Measurements from ENCODE around the gene ATP2B3.

The ATP2B3 gene

GRCh38 chrX:153530411-153531129 lies 13.1 kb downstream of the ATP2B3 start:
- Histone ChIP-seq H3K36me3 (ENCODE audit: insufficient read depth) (no peaks in the 10 kb centered on the region), H3K4me1 (ENCODE audit: low read depth, poor library complexity, severe bottlenecking) (no peaks in the 10 kb centered on the region), H3K9ac (no peak overlapping the region), H3K4me2 (no peak overlapping the region), H3K4me3 (IDR thresholded peaks at IDR 0.05; ENCODE audit: insufficient read depth, low read depth, low read length) (no peak overlapping the region), H3K79me2 (ENCODE audit: insufficient read depth, low read depth) (no peaks in the 10 kb centered on the region), H2AFZ (ENCODE audit: low read depth) (no peak overlapping the region), H3K27ac (no peak overlapping the region), H4K20me1 (ENCODE audit: insufficient read depth) (no peaks in the 10 kb centered on the region), H3K27me3 (ENCODE audit: insufficient read depth, low read depth) (peaks cover 16% of the 10 kb centered on the region; the same call in 1 of the 2 replicates)
- TF ChIP-seq CTCF (conservative IDR thresholded peaks at IDR 0.05; ENCODE audit: low read depth, low read length) = no peak

GRCh38 chrX:153533091-153533490 lies 15.6 kb downstream of the ATP2B3 start:
- no peaks in the 10 kb centered on the region for H3K79me2 ChIP-seq (ENCODE audit: insufficient read depth, low read depth)
- H2AFZ ChIP-seq (ENCODE audit: low read depth) = no peak overlapping the region
- H3K4me1 ChIP-seq (ENCODE audit: low read depth, poor library complexity, severe bottlenecking) = no peaks in the 10 kb centered on the region
- no peaks in the 10 kb centered on the region for H3K36me3 ChIP-seq (ENCODE audit: insufficient read depth)
- H3K9ac ChIP-seq = no peak overlapping the region
- no peak overlapping the region for H3K4me2 ChIP-seq
- H3K27me3 ChIP-seq (ENCODE audit: insufficient read depth, low read depth) = peaks cover 26% of the 10 kb centered on the region; the same call in 1 of the 2 replicates
- TF ChIP-seq CTCF (conservative IDR thresholded peaks at IDR 0.05; ENCODE audit: low read depth, low read length) = no peak
- H3K4me3 ChIP-seq (IDR thresholded peaks at IDR 0.05; ENCODE audit: insufficient read depth, low read depth, low read length) = no peak overlapping the region
- H3K27ac ChIP-seq = no peak overlapping the region
- no peaks in the 10 kb centered on the region for H4K20me1 ChIP-seq (ENCODE audit: insufficient read depth)

- no peak for TF ChIP-seq CTCF (conservative IDR thresholded peaks at IDR 0.05; ENCODE audit: low read depth, low read length)
- H3K79me2 ChIP-seq (ENCODE audit: insufficient read depth, low read depth) = no peaks in the 10 kb centered on the region
- peaks cover 48% of the 10 kb centered on the region; the same call in 1 of the 2 replicates for H3K27me3 ChIP-seq (ENCODE audit: insufficient read depth, low read depth)
- H2AFZ ChIP-seq (ENCODE audit: low read depth) = no peak overlapping the region
- no peaks in the 10 kb centered on the region for H3K36me3 ChIP-seq (ENCODE audit: insufficient read depth)
- no peak overlapping the region for H3K9ac ChIP-seq
- H3K4me3 ChIP-seq (IDR thresholded peaks at IDR 0.05; ENCODE audit: insufficient read depth, low read depth, low read length) = no peak overlapping the region
- no peaks in the 10 kb centered on the region for H4K20me1 ChIP-seq (ENCODE audit: insufficient read depth)
- H3K4me2 ChIP-seq = no peak overlapping the region
- no peak overlapping the region for H3K27ac ChIP-seq
- no peaks in the 10 kb centered on the region for H3K4me1 ChIP-seq (ENCODE audit: low read depth, poor library complexity, severe bottlenecking)
These were observed 19.6 kb downstream of the ATP2B3 start for GRCh38 chrX:153537080-153537479.

- H3K4me1 ChIP-seq (ENCODE audit: low read depth, poor library complexity, severe bottlenecking) = no peaks in the 10 kb centered on the region
- no peaks in the 10 kb centered on the region for H4K20me1 ChIP-seq (ENCODE audit: insufficient read depth)
- H3K9ac ChIP-seq = no peak overlapping the region
- H3K4me3 ChIP-seq (IDR thresholded peaks at IDR 0.05; ENCODE audit: insufficient read depth, low read depth, low read length) = no peak overlapping the region
- TF ChIP-seq CTCF (conservative IDR thresholded peaks at IDR 0.05; ENCODE audit: low read depth, low read length) = no peak
- no peak overlapping the region for H3K4me2 ChIP-seq
- no peak overlapping the region for H2AFZ ChIP-seq (ENCODE audit: low read depth)
- no peak overlapping the region for H3K27ac ChIP-seq
- peaks cover 50% of the 10 kb centered on the region for H3K27me3 ChIP-seq (ENCODE audit: insufficient read depth, low read depth)
- H3K79me2 ChIP-seq (ENCODE audit: insufficient read depth, low read depth) = no peaks in the 10 kb centered on the region
- H3K36me3 ChIP-seq (ENCODE audit: insufficient read depth) = no peaks in the 10 kb centered on the region
These were observed 20.3 kb downstream of the ATP2B3 start for GRCh38 chrX:153537526-153538295.

Data from KMS-11 (cell line).